HepG2 (cell line): Measurements from ENCODE around the gene WDR47. TPM values are rescaled to one million over a fixed set of nuclear protein-coding genes. Genes with fewer than 3 reads are reported as not detected.
A peak's percentile ranks its signal among the peaks of the same experiment; 100 is the strongest.

Source experiments
- ASH2L ChIP-seq: fragments of 300-600, 200-600 bp; sonication (generic); IDR thresholded peaks from 2 replicates; pipeline ENCODE4 v1.7.0; 2017; ENCODE audit warnings: low read depth, mild to moderate bottlenecking, moderate library complexity, mixed read lengths, low read length; ENCODE audit not compliant: insufficient read length
- HNRNPL ChIP-seq: fragments of 200-400 bp; formaldehyde crosslinking; IDR thresholded peaks from 2 replicates; pipeline ENCODE4 v1.6.1; 2017; ENCODE audit warnings: mild to moderate bottlenecking, low read depth, low read length
- RCOR2 ChIP-seq: IDR thresholded peaks from 2 replicates; pipeline ENCODE4 v1.6.1; 2016; ENCODE audit warnings: missing biosample characterization, missing genetic modification reagents
- TSC22D2 ChIP-seq: sonication (generic); formaldehyde crosslinking; IDR thresholded peaks from 2 replicates; pipeline ENCODE4 v1.5.1; 2020; ENCODE audit warnings: missing genetic modification reagents, mild to moderate bottlenecking, borderline replicate concordance
- WIZ ChIP-seq: sonication (generic); formaldehyde crosslinking; IDR thresholded peaks from 2 replicates; pipeline ENCODE4 v1.5.1; 2020; ENCODE audit warnings: mild to moderate bottlenecking, missing genetic modification reagents
- ZC3H13 ChIP-seq: sonication (generic); formaldehyde crosslinking; IDR thresholded peaks from 2 replicates; pipeline ENCODE4 v1.8.1; 2023; ENCODE audit warnings: mild to moderate bottlenecking, missing genetic modification reagents, moderate library complexity
- ZFP37 ChIP-seq: sonication (generic); formaldehyde crosslinking; IDR thresholded peaks from 2 replicates; pipeline ENCODE4 v1.4.0; 2020; ENCODE audit warnings: missing genetic modification reagents, borderline replicate concordance
- ZNF12 ChIP-seq: sonication (generic); formaldehyde crosslinking; IDR thresholded peaks from 2 replicates; pipeline ENCODE4 v1.5.0; 2020; ENCODE audit warnings: missing genetic modification reagents
- ZNF574 ChIP-seq: sonication (generic); formaldehyde crosslinking; IDR thresholded peaks from 2 replicates; pipeline ENCODE4 v1.4.0; 2020; ENCODE audit warnings: missing genetic modification reagents
- ZNF687 ChIP-seq: sonication (generic); formaldehyde crosslinking; IDR thresholded peaks from 2 replicates; pipeline ENCODE4 v1.5.1; 2020; ENCODE audit warnings: mild to moderate bottlenecking, missing genetic modification reagents, moderate library complexity
- ZNF710 ChIP-seq: sonication (generic); formaldehyde crosslinking; IDR thresholded peaks from 2 replicates; pipeline ENCODE4 v1.5.0; 2020; ENCODE audit warnings: mild to moderate bottlenecking, missing genetic modification reagents, borderline replicate concordance
- ZNF749 ChIP-seq: sonication (generic); formaldehyde crosslinking; IDR thresholded peaks from 2 replicates; pipeline ENCODE4 v1.8.0; 2022; ENCODE audit warnings: mild to moderate bottlenecking, missing genetic modification reagents, moderate library complexity, borderline replicate concordance
- polyA plus RNA-seq, 8 experiments: library from polyadenylated mRNA; depleted of rRNA in 3 of 8; stranded (reverse) in 7 of 8; unstranded in 1 of 8; fragments of >200 nt; fragmentation: Illumina TruSeq in 4 of 8; extraction: Trizol in 4 of 8; gene quantifications; 2 replicates each; pipeline versions ENCODE4 v1.2.1 to v1.2.3, GENCODE V29; 2011 to 2016; ENCODE audit warnings: low read depth in 4 of 8, missing spikeins in 1 of 8, mixed read lengths in 1 of 8; ENCODE audit not compliant: insufficient read depth in 1 of 8
- total RNA-seq, 5 experiments: library from RNA; depleted of rRNA; stranded (reverse); fragments of >200 nt; fragmentation: Illumina TruSeq; extraction: Trizol; gene quantifications; 2 replicates each; pipeline ENCODE4 v1.2.3, GENCODE V29; 2016; ENCODE audit warnings: low read depth in 1 of 5
- TF ChIP-seq, protein P1 (sequence below), 2 experiments: IDR thresholded peaks; 2 replicates each; pipeline ENCODE4 v1.6.1; 2011 to 2012; ENCODE audit warnings: low read length in 2 of 2, borderline replicate concordance in 1 of 2, low read depth in 1 of 2, mild to moderate bottlenecking in 1 of 2, moderate library complexity in 1 of 2

WDR47 gene
- total and polyA plus RNA-seq, 2 of the 13 experiments (the other 11 are each of a cell fraction or from before 2014, with no cell fraction given), result 4.3 to 5.9 TPM

- TF ChIP-seq, protein P1, sequence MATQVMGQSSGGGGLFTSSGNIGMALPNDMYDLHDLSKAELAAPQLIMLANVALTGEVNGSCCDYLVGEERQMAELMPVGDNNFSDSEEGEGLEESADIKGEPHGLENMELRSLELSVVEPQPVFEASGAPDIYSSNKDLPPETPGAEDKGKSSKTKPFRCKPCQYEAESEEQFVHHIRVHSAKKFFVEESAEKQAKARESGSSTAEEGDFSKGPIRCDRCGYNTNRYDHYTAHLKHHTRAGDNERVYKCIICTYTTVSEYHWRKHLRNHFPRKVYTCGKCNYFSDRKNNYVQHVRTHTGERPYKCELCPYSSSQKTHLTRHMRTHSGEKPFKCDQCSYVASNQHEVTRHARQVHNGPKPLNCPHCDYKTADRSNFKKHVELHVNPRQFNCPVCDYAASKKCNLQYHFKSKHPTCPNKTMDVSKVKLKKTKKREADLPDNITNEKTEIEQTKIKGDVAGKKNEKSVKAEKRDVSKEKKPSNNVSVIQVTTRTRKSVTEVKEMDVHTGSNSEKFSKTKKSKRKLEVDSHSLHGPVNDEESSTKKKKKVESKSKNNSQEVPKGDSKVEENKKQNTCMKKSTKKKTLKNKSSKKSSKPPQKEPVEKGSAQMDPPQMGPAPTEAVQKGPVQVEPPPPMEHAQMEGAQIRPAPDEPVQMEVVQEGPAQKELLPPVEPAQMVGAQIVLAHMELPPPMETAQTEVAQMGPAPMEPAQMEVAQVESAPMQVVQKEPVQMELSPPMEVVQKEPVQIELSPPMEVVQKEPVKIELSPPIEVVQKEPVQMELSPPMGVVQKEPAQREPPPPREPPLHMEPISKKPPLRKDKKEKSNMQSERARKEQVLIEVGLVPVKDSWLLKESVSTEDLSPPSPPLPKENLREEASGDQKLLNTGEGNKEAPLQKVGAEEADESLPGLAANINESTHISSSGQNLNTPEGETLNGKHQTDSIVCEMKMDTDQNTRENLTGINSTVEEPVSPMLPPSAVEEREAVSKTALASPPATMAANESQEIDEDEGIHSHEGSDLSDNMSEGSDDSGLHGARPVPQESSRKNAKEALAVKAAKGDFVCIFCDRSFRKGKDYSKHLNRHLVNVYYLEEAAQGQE (IDR thresholded peaks at IDR 0.05; ENCODE audit: borderline replicate concordance in 1 of 2, low read depth in 1 of 2, low read length in 2 of 2), result no peak; a peak in 1 of 4 replicates
- no peak for TF ChIP-seq WIZ (CRISPR knock-in tag)
- no peak for TF ChIP-seq HNRNPL
- peak; percentile 96 for TF ChIP-seq ZNF574
- peak; percentile 77; the same call in 1 of the 2 replicates for TF ChIP-seq RCOR2 (CRISPR knock-in tag)
- TF ChIP-seq ZNF749, result no peak
- peak; percentile 55 for TF ChIP-seq ASH2L
- TF ChIP-seq ZNF12, result peak; percentile 59
- TF ChIP-seq ZC3H13 (CRISPR knock-in tag), result peak; percentile 92
- TF ChIP-seq ZNF687 (CRISPR knock-in tag), result no peak; the same call in 1 of the 2 replicates
- TF ChIP-seq ZNF710 (CRISPR knock-in tag), result no peak
- TF ChIP-seq TSC22D2 (CRISPR knock-in tag), result peak; percentile 88; the same call in 1 of the 2 replicates
- no peak for TF ChIP-seq ZFP37 (CRISPR knock-in tag)
These were observed 47.5 kb upstream of the WDR47 start (continued) for GRCh38 chr1:109089242-109090015.
